Effector memory CD4-positive, alpha-beta T cell (primary cell): ENCODE results near the gene SOAT2.
"Not testable (repeated sequence)": the region's sequence is repeated elsewhere in the genome, so short reads cannot be mapped to it uniquely, and the experiment has no call there.

ENCODE experiments used
- DNase-seq, 3 donors: peaks; one replicate each; pipeline ENCODE4 v3.0.0-alpha.2; 2020
- H3K27ac ChIP-seq: 2 replicates; pipeline ENCODE4 v1.7.0; 2013; ENCODE audit warnings: mild to moderate bottlenecking, low read length, moderate library complexity; ENCODE audit not compliant: insufficient read depth, poor library complexity, severe bottlenecking
- H3K27me3 ChIP-seq: replicated peaks from 2 replicates; pipeline ENCODE4 v1.7.0; 2013; ENCODE audit warnings: mild to moderate bottlenecking, low read length; ENCODE audit not compliant: insufficient read depth, control insufficient read depth, poor library complexity, severe bottlenecking
- H3K36me3 ChIP-seq: 2 replicates; pipeline ENCODE4 v1.7.0; 2013; ENCODE audit warnings: mild to moderate bottlenecking, low read length, moderate library complexity; ENCODE audit not compliant: control insufficient read depth, insufficient read depth
- H3K4me1 ChIP-seq: 2 replicates; pipeline ENCODE4 v1.7.0; 2013; ENCODE audit warnings: low read length, mild to moderate bottlenecking; ENCODE audit not compliant: control insufficient read depth, insufficient read depth, poor library complexity, severe bottlenecking
- H3K4me3 ChIP-seq: 2 replicates; pipeline ENCODE4 v1.7.0; 2013; ENCODE audit warnings: low read length, low read depth, mild to moderate bottlenecking; ENCODE audit not compliant: insufficient read depth, poor library complexity, severe bottlenecking
- H3K9me3 ChIP-seq: 2 replicates; pipeline ENCODE4 v1.7.0; 2013; ENCODE audit warnings: mild to moderate bottlenecking, low read length, moderate library complexity; ENCODE audit not compliant: control insufficient read depth

Gene SOAT2

DNA sequence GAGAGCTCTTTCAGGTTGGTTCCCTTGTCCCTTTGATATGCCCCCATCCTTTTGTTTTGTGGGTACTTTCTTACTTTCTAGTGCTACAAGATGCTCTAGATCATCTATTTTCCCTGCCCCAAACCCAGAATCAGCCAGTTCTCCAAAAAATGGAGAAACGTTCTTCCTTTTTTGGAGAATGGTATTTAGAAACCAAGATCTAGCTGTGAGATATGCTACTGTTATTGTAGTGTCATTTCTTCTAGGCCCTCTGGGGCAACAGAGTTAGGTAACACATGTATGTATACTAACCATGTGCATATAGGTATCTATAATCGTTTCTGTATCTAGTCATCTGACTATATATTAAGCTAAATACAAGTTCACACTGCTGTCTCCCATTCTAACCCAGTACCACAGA, 12.7 kb upstream of the SOAT2 start:
- H3K27me3 ChIP-seq = no peaks in the 10 kb centered on the region
- DNase-seq = no peak
- no peak overlapping the region for H3K27ac ChIP-seq
- no peaks in the 10 kb centered on the region for H3K9me3 ChIP-seq
- no peak overlapping the region for H3K4me3 ChIP-seq
- H3K36me3 ChIP-seq = no peaks in the 10 kb centered on the region
- H3K4me1 ChIP-seq = no peaks in the 10 kb centered on the region

DNA sequence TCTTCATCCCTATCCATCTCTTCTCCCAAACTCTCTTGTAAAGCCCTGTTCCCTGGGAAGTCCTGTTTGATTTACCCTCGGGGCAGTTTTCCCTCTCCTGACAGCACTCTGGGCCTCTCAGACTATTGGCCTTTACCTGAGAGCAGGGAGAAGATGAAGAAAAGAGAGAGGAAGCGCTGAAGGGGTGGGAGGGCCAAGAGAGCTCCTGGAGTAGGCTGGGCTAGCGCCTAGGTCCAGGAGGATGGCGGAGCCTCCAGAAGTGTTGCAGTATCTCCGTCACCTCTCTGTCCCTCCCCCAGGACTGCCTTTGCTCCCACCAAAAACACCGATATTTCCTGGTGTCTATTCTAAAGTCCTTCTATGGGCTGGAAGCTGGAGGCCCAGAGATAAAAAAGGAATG, 11.5 kb upstream of the SOAT2 start:
- no peak for DNase-seq
- no peak overlapping the region for H3K27ac ChIP-seq
- no peak overlapping the region for H3K4me3 ChIP-seq
- H3K27me3 ChIP-seq = no peaks in the 10 kb centered on the region
- H3K4me1 ChIP-seq = no peaks in the 10 kb centered on the region
- H3K36me3 ChIP-seq = no peaks in the 10 kb centered on the region
- H3K9me3 ChIP-seq = no peaks in the 10 kb centered on the region

DNA sequence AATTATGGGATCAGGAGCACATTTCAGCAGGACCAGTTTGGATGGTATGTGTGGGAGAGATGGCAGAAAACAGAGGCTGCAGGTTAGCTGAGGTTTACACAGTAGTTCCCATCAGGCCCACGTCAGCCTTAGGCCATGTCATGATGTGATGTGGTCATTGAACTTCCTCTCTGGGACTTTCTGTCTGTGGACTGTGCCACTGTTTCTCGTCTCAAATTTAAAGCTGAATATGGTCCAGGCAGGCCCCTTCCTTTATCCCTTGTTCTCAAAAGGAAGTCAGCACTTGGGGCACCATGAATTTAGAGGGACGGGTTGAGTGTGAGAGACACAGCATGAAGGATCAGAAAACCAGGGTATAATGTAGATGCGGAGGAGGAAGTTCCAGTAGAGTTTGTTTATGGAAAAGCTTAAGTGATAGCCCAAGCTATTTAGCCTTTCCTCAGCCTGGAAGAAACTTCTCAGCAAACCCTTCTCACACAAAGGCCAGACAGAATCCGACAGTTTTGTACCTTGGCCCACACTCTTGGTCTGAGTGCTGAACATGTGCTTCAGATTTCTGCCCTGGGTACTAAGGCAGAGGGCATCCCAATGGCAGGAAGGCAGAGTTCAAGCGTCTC, 9.4 kb upstream of the SOAT2 start:
- Histone ChIP-seq H3K27ac (no peak overlapping the region), H3K4me3 (no peak overlapping the region), H3K36me3 (no peaks in the 10 kb centered on the region), H3K9me3 (no peaks in the 10 kb centered on the region), H3K27me3 (no peaks in the 10 kb centered on the region), H3K4me1 (peaks cover 21% of the 10 kb centered on the region)
- no peak for DNase-seq

DNA sequence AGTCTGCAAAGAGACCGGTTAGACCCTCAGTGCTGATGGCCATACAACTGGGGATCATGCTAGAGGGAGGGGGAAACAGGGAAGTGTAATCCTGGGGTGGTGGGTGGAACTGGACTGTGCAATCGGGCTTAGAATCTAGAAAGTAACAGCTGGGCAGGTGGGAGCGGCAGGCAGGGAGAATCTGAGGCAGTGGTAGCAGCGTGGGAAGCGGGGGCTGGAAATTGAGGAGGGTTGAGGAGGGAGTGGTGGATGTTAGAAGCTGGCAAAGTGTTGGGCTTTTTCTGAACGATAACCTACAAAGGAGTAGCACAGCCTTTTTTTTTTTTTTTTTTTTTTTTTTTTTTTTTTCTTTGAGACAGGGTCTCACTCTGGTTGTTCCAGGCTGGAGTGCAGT, 8.9 kb upstream of the SOAT2 start:
- peaks cover 26% of the 10 kb centered on the region for H3K4me1 ChIP-seq
- H3K27me3 ChIP-seq = no peaks in the 10 kb centered on the region
- no peak for DNase-seq
- no peak overlapping the region for H3K4me3 ChIP-seq
- H3K36me3 ChIP-seq = no peaks in the 10 kb centered on the region
- H3K9me3 ChIP-seq = no peaks in the 10 kb centered on the region
- no peak overlapping the region for H3K27ac ChIP-seq

DNA sequence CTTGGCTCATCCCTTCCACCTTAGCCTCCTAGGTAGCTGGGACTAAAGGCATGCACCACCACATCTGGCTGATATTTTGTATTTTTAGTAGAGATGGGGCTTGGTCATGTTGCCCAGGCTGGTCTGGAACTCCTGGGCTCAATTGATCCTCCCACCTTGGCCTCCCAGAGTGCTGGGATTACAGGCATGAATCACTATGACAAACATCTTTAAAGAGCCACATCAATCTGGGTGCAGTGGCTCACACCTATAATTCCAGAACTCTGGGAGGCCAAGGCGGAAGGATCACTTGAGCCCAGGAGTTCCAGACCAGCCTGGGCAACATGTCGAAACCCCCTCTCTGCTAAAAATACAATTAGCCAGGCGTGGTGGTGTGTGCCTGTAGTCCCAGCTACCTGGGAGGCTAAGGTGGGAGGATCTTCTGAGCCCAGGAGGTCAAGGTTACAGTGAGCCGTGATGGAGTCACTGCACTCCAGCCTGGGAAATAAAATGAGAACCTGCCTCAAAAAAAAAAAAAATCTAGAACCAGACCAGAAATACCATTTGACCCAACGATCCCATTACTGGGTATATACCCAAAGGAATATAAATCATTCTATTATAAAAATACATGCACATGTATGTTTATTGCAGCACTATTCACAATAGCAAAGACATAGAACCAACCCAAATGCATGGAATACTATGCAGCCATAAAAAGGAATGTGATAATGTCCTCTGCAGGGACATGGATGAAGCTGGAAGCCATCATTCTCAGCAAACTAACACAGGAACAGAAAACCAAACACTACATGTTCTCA, 8.3 kb upstream of the SOAT2 start:
- DNase-seq = not testable (repeated sequence)

DNA sequence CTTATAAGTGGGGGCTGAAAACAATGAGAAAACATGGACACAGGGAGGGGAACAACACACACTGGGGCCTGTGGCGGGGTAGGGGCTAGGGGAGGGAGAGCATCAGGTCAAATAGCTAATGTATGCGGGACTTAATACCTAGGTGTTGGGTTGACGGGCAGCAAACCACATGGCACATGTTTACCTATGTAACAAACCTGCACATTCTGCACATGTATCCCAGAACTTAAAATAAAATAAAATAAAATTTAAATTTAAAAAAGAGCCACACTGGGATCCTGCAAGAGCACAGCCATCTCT, 7.7 kb upstream of the SOAT2 start:
- not testable (repeated sequence) for H3K27me3 ChIP-seq, H3K27ac ChIP-seq, H3K36me3 ChIP-seq, H3K4me3 ChIP-seq, DNase-seq, H3K9me3 ChIP-seq
- H3K4me1 ChIP-seq = peaks cover 26% of the 10 kb centered on the region

More for the DNA sequence above, 8.3 kb upstream of the SOAT2 start:
- H3K4me3 ChIP-seq, H3K27ac ChIP-seq, H3K9me3 ChIP-seq, H3K27me3 ChIP-seq, H3K36me3 ChIP-seq: not testable (repeated sequence)
- peaks cover 26% of the 10 kb centered on the region for H3K4me1 ChIP-seq

DNA sequence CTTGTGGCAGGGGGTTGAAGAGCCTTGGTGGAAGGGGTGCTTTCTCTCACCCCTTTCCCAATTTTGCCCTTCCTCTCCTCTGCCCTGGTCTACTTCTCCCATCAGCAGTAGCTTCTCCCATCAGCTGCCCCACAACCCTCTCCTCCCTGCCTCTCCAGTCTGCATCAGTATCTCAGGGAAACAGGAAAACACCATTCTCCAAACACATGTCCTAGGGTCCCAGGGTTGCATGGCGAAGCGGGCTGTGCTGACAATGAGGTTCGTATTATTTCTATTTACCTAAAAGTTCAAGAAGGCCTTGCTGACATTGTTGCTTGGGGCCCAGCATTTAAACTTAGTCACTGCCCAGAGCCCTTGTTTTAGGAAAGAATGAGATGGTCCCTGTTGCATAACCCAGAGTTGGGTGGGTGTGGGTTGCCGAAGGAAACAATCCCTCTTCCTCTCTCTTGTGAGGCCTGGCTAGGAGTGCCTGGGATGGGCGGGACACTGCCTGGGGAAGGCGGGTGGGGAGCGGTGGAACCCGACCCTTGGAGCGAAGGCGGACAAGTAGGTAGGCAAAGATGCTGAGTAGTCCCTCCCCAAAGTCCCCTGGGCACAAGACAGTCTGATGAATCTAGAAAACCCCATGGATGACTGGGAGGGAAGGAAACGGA, 7.1 kb upstream of the SOAT2 start:
- DNase-seq = no peak
- Histone ChIP-seq H3K4me3 (no peak overlapping the region), H3K36me3 (no peaks in the 10 kb centered on the region), H3K4me1 (peaks cover 26% of the 10 kb centered on the region), H3K9me3 (no peaks in the 10 kb centered on the region), H3K27me3 (no peaks in the 10 kb centered on the region), H3K27ac (no peak overlapping the region)

DNA sequence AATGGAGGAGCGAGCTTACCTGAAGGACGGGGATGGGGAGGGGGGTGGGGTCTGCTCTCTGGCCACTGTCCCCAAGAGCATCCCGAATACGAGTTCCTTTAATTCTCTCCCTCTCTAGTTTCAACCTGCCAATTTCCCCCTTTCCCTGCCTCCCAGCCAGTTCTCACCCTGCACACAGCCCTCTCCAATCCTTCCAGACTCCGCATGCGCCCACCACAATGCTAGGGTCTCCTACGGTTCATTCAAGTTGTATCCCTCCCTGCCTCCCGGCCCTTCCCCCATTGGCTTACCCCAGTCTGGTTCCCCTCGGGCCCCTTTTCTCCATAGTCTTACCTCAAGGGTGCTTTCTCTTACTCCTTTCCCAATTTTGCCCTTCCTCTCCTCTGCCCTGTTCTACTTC, 6.5 kb upstream of the SOAT2 start:
- Histone ChIP-seq H3K4me3 (no peak overlapping the region), H3K27ac (no peak overlapping the region), H3K36me3 (no peaks in the 10 kb centered on the region), H3K9me3 (no peaks in the 10 kb centered on the region), H3K4me1 (peaks cover 26% of the 10 kb centered on the region), H3K27me3 (no peaks in the 10 kb centered on the region)
- no peak for DNase-seq

DNA sequence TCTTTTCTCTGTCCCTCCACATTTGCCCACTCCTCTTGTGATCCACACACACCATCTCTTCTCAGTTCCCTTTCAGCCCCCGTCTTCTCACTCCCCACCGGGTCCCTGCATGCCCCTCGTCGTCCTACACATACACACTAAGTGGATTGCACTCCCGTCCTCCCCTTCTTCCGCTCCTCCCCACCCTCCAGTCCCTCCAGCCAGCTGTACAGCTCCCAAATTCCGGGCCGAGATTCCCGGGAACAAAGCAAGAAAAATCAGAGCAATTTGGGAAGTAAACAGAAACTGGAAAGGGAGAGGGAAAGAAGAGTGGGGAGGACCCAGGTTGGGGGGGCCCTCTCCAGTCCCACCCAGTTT, 6.1 kb upstream of the SOAT2 start:
- H3K27me3 ChIP-seq = no peaks in the 10 kb centered on the region
- peak overlapping the region; percentile 40 for H3K27ac ChIP-seq
- H3K36me3 ChIP-seq = no peaks in the 10 kb centered on the region
- H3K4me1 ChIP-seq = peaks cover 30% of the 10 kb centered on the region
- no peak for DNase-seq
- H3K4me3 ChIP-seq = peak overlapping the region; percentile 60
- H3K9me3 ChIP-seq = no peaks in the 10 kb centered on the region

DNA sequence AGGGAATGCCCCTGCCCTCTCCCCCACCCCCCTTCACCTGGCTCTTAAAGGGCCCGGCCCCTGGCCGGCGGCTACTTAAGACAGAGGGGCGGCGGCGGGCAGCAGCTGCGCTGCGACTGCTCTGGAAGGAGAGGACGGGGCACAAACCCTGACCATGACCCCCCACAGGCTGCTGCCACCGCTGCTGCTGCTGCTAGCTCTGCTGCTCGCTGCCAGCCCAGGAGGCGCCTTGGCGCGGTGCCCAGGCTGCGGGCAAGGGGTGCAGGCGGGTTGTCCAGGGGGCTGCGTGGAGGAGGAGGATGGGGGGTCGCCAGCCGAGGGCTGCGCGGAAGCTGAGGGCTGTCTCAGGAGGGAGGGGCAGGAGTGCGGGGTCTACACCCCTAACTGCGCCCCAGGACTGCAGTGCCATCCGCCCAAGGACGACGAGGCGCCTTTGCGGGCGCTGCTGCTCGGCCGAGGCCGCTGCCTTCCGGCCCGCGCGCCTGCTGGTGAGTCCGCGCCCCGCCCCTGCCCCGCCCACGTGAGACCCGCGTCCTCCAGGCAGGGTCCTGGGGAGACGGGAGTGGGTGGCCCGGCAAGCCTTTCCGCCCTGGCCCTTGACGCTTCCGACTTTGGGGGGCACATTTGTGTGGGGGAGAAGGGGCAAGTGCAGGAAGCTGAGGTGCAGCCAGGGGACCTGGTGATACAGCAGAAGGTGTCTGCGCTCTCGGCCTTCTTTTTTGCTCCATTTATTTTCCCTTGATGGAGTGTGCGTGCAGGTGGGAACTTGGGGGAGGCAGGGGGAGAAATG, 5.5 kb upstream of the SOAT2 start, which contains the start of gene IGFBP6:
Gene IGFBP6 (plus strand): TSS at position 104 of the 790 bp plus-strand sequence. CDS start 51 bp downstream, at position 155.
- no peaks in the 10 kb centered on the region for H3K36me3 ChIP-seq
- peak; percentile 33 to 53 (median 39) for DNase-seq
- no peaks in the 10 kb centered on the region for H3K27me3 ChIP-seq
- H3K9me3 ChIP-seq = no peaks in the 10 kb centered on the region
- peak within 1 kb of the TSS; percentile 60 for H3K4me3 ChIP-seq
- peak within 1 kb of the TSS; percentile 40 for H3K27ac ChIP-seq
- peaks cover 35% of the 10 kb centered on the region for H3K4me1 ChIP-seq
